ENCODE data around the gene TBC1D19. TPM values are rescaled to one million over a fixed set of nuclear protein-coding genes. Genes with fewer than 3 reads are reported as not detected.
A peak's percentile ranks its signal among the peaks of the same experiment; 100 is the strongest.

Gene TBC1D19
- total and polyA plus RNA-seq, 2 experiments from 2014 or later: 7.9 to 21.9 TPM

GRCh38 chr4:26763648-26764047, 179.8 kb downstream of the TBC1D19 start:
- no peak for DNase-seq (ENCODE audit: low spot score)
- H2AFZ ChIP-seq: no peak overlapping the region
- H3K4me1 ChIP-seq (ENCODE audit: insufficient read depth): no peaks in the 10 kb centered on the region
- no peak overlapping the region for H3K4me3 ChIP-seq
- 94% methylated on average over 3 of the region's 3 CpGs for WGBS (ENCODE audit: low lambda C conversion rate, missing lambda C conversion rate)
- H3K9me3 ChIP-seq (ENCODE audit: low read depth): no peaks in the 10 kb centered on the region
- no peak overlapping the region for H3K27ac ChIP-seq
- H3K36me3 ChIP-seq (replicated peaks; ENCODE audit: insufficient read depth, low read depth): no peaks in the 10 kb centered on the region
- H3K9me2 ChIP-seq (replicated peaks; ENCODE audit: insufficient read depth): no peaks in the 10 kb centered on the region
- no peaks in the 10 kb centered on the region for H3K27me3 ChIP-seq
- no peak overlapping the region for H3K4me2 ChIP-seq
- H4K20me1 ChIP-seq (ENCODE audit: insufficient read depth, poor library complexity, severe bottlenecking): no peaks in the 10 kb centered on the region
- TF ChIP-seq EZH2phosphoT487 (IDR thresholded peaks at IDR 0.05; ENCODE audit: low read depth, severe bottlenecking, unreplicated experiment): no peak
- TF ChIP-seq EZH2 (IDR thresholded peaks at IDR 0.05; ENCODE audit: borderline replicate concordance): no peak
- no peak for TF ChIP-seq CTCF (IDR thresholded peaks at IDR 0.05; ENCODE audit: poor library complexity)
- H3K79me2 ChIP-seq: no peaks in the 10 kb centered on the region

GRCh38 chr4:26764231-26764630, 180.3 kb downstream of the TBC1D19 start:
- Histone ChIP-seq H3K36me3 (replicated peaks; ENCODE audit: insufficient read depth, low read depth) (no peaks in the 10 kb centered on the region), H3K9me2 (replicated peaks; ENCODE audit: insufficient read depth) (no peaks in the 10 kb centered on the region), H3K27ac (no peak overlapping the region), H3K4me1 (ENCODE audit: insufficient read depth) (no peaks in the 10 kb centered on the region), H4K20me1 (ENCODE audit: insufficient read depth, poor library complexity, severe bottlenecking) (no peaks in the 10 kb centered on the region), H3K9me3 (ENCODE audit: low read depth) (no peaks in the 10 kb centered on the region), H3K4me3 (no peak overlapping the region), H3K27me3 (no peaks in the 10 kb centered on the region), H3K4me2 (no peak overlapping the region), H2AFZ (no peak overlapping the region), H3K79me2 (no peaks in the 10 kb centered on the region)
- TF ChIP-seq CTCF (IDR thresholded peaks at IDR 0.05; ENCODE audit: poor library complexity) (no peak), EZH2phosphoT487 (IDR thresholded peaks at IDR 0.05; ENCODE audit: low read depth, severe bottlenecking, unreplicated experiment) (no peak), EZH2 (IDR thresholded peaks at IDR 0.05; ENCODE audit: borderline replicate concordance) (no peak)
- no peak for DNase-seq (ENCODE audit: low spot score)
- WGBS (ENCODE audit: low lambda C conversion rate, missing lambda C conversion rate): 100% methylated on average over 1 of the region's 1 CpG

- DNase-seq (ENCODE audit: low spot score): peak; percentile 45
- Histone ChIP-seq H3K9me3 (ENCODE audit: low read depth) (no peaks in the 10 kb centered on the region), H3K4me3 (no peak overlapping the region), H3K4me1 (ENCODE audit: insufficient read depth) (no peaks in the 10 kb centered on the region), H3K4me2 (no peak overlapping the region), H3K36me3 (replicated peaks; ENCODE audit: insufficient read depth, low read depth) (no peaks in the 10 kb centered on the region), H3K79me2 (no peaks in the 10 kb centered on the region), H3K27ac (no peak overlapping the region), H4K20me1 (ENCODE audit: insufficient read depth, poor library complexity, severe bottlenecking) (no peaks in the 10 kb centered on the region), H2AFZ (no peak overlapping the region), H3K27me3 (no peaks in the 10 kb centered on the region), H3K9me2 (replicated peaks; ENCODE audit: insufficient read depth) (no peaks in the 10 kb centered on the region)
- WGBS (ENCODE audit: low lambda C conversion rate, missing lambda C conversion rate): 62% methylated on average over 3 of the region's 3 CpGs
- TF ChIP-seq EZH2phosphoT487 (IDR thresholded peaks at IDR 0.05; ENCODE audit: low read depth, severe bottlenecking, unreplicated experiment) (no peak), EZH2 (IDR thresholded peaks at IDR 0.05; ENCODE audit: borderline replicate concordance) (no peak), CTCF (IDR thresholded peaks at IDR 0.05; ENCODE audit: poor library complexity) (no peak)
These were observed 181.6 kb downstream of the TBC1D19 start for GRCh38 chr4:26765515-26765914.

GRCh38 chr4:26766141-26766540, 182.3 kb downstream of the TBC1D19 start:
- TF ChIP-seq CTCF (IDR thresholded peaks at IDR 0.05; ENCODE audit: poor library complexity) (no peak), EZH2 (IDR thresholded peaks at IDR 0.05; ENCODE audit: borderline replicate concordance) (no peak), EZH2phosphoT487 (IDR thresholded peaks at IDR 0.05; ENCODE audit: low read depth, severe bottlenecking, unreplicated experiment) (no peak)
- H3K79me2 ChIP-seq: no peaks in the 10 kb centered on the region
- H3K4me2 ChIP-seq: no peak overlapping the region
- H3K27ac ChIP-seq: no peak overlapping the region
- H3K4me1 ChIP-seq (ENCODE audit: insufficient read depth): no peaks in the 10 kb centered on the region
- no peaks in the 10 kb centered on the region for H3K36me3 ChIP-seq (replicated peaks; ENCODE audit: insufficient read depth, low read depth)
- no peak overlapping the region for H3K4me3 ChIP-seq
- no peaks in the 10 kb centered on the region for H3K27me3 ChIP-seq
- no peaks in the 10 kb centered on the region for H3K9me2 ChIP-seq (replicated peaks; ENCODE audit: insufficient read depth)
- DNase-seq (ENCODE audit: low spot score): no peak
- 96% methylated on average over 2 of the region's 2 CpGs for WGBS (ENCODE audit: low lambda C conversion rate, missing lambda C conversion rate)
- no peak overlapping the region for H2AFZ ChIP-seq
- H3K9me3 ChIP-seq (ENCODE audit: low read depth): no peaks in the 10 kb centered on the region
- no peaks in the 10 kb centered on the region for H4K20me1 ChIP-seq (ENCODE audit: insufficient read depth, poor library complexity, severe bottlenecking)

All from hepatocyte (in vitro differentiated cells).